Epithelial cell of esophagus (primary cell): ENCODE data around the gene PDPK1.
"Not testable (repeated sequence)": the region's sequence is repeated elsewhere in the genome, so short reads cannot be mapped to it uniquely, and the experiment has no call there.

Experiments used
- DNase-seq: peaks from one replicate; pipeline ENCODE4 v3.0.0; 2010; ENCODE audit warnings: low read depth
- H3K4me3 ChIP-seq: 2 replicates; pipeline ENCODE4 v1.5.1; 2011; ENCODE audit warnings: mild to moderate bottlenecking, low read length, control low read depth
- TF ChIP-seq, protein P1 (sequence below): IDR thresholded peaks from 2 replicates; pipeline ENCODE4 v1.5.1; 2011; ENCODE audit warnings: low read depth, mild to moderate bottlenecking, low read length, control low read depth, inconsistent platforms; ENCODE audit not compliant: insufficient read depth; ENCODE audit errors: missing control alignments

PDPK1 gene

GRCh38 chr16:2551420-2551889 lies 13.6 kb downstream of the PDPK1 start:
- peak; percentile 57 for DNase-seq
- TF ChIP-seq, protein P1, sequence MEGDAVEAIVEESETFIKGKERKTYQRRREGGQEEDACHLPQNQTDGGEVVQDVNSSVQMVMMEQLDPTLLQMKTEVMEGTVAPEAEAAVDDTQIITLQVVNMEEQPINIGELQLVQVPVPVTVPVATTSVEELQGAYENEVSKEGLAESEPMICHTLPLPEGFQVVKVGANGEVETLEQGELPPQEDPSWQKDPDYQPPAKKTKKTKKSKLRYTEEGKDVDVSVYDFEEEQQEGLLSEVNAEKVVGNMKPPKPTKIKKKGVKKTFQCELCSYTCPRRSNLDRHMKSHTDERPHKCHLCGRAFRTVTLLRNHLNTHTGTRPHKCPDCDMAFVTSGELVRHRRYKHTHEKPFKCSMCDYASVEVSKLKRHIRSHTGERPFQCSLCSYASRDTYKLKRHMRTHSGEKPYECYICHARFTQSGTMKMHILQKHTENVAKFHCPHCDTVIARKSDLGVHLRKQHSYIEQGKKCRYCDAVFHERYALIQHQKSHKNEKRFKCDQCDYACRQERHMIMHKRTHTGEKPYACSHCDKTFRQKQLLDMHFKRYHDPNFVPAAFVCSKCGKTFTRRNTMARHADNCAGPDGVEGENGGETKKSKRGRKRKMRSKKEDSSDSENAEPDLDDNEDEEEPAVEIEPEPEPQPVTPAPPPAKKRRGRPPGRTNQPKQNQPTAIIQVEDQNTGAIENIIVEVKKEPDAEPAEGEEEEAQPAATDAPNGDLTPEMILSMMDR = peak; percentile 20
- not testable (repeated sequence) for H3K4me3 ChIP-seq

DNA sequence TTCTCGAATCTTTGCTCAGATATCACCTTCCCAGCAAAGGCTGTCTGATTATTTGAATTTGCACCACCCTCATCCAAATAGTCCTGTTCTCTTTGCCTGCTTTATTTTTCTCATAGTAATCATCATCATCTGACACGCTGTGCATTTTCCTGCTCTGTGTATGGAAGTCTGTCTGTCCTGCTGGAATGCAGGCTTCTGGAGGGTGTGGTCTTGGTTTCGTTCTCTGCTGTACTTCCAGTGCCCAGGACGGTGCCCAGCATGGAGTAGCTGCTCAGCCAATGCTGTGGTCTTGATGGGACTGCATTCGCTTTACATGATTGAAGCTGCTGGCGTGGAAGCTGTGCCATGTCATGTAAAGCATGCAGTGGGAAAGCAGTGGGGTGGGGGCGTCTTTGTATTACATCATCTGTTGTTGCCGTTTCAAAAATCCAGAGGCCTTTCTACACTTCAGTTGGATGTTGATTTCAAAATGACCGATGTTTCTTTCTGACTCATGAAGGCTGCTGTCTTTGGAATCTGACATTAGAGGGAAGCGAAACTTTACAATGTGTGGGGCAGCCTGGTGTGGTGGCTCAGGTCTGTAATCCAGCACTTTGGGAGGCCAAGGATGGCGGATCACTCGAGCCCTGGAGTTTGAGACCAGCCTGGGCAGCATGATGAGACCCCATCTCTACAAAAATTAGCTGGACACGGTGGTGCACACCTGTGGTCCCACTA lies 17.0 kb downstream of the PDPK1 start:
- not testable (repeated sequence) for DNase-seq, H3K4me3 ChIP-seq

- H3K4me3 ChIP-seq, DNase-seq: not testable (repeated sequence)
Measured at GRCh38 chr16:2557150-2557549, 19.3 kb downstream of the PDPK1 start.

- DNase-seq, H3K4me3 ChIP-seq: not testable (repeated sequence)
Measured at GRCh38 chr16:2560131-2560797, 22.4 kb downstream of the PDPK1 start.

- TF ChIP-seq, protein P1 = peak; percentile 31
- H3K4me3 ChIP-seq, DNase-seq: not testable (repeated sequence)
Measured at GRCh38 chr16:2560798-2561133, 22.9 kb downstream of the PDPK1 start.

DNA sequence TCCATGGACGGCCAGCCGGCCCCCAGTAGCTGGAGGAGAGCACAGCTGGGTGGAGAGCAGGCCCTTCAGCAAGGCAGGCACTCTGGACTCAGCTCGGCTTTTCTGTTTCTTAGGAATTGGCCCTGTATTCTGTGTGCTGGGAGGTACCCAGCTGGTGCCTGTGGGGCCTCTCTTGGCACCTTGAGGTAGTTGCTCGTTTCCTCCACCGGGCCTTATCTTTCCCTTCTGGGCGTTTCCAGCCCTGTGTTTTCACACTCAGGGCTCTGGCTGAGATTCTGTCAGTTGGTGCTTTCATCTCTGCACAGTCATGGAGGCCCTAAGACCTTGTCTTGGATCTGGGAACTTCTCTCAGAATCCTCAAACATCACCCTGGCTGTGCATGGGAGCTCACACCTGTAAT lies 29.7 kb downstream of the PDPK1 start:
- DNase-seq, H3K4me3 ChIP-seq: not testable (repeated sequence)

GRCh38 chr16:2568573-2568972 lies 30.8 kb downstream of the PDPK1 start:
- not testable (repeated sequence) for DNase-seq, H3K4me3 ChIP-seq

- DNase-seq, H3K4me3 ChIP-seq: not testable (repeated sequence)
Measured at GRCh38 chr16:2572704-2573103, 34.9 kb downstream of the PDPK1 start.

DNA sequence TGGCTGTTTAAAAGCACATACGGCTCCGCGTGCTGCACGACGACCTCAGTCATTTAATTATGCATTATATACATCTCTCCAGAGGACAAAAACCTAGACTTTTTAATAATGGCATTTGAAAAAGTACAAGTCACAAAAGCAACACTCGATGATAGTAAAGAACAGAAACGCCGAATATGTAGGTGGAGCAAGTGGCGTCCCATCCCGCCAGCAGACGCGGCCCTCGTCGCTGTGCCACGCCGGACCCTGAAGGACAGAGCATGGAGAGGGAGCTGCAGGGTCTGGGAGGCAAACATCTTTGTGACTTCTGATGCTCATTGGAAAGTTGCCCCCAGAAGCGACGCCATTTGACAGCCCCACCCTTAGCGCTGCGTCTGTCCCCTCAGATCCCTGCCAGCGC lies 38.0 kb downstream of the PDPK1 start:
- H3K4me3 ChIP-seq, DNase-seq: not testable (repeated sequence)

DNA sequence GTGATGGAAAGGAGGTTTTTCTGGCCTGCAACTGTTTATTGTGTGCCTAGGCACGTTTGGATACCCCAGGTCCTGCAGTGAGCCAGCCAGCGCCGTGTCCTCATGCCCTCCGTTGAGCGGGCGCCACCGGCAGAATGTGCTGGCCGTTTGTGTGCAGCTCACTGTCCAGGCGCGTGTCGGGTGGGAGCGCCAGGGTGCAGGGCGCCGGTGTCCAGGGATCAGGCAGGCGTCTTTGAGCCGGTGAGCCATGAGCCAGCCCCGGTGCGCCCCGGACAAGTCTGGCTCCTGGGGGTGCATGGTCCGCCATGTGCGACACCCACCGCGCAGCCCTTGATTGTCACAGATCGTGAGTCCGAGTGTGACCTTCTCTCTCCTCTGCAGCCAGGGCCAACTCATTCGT lies 39.2 kb downstream of the PDPK1 start:
- not testable (repeated sequence) for DNase-seq, H3K4me3 ChIP-seq

DNA sequence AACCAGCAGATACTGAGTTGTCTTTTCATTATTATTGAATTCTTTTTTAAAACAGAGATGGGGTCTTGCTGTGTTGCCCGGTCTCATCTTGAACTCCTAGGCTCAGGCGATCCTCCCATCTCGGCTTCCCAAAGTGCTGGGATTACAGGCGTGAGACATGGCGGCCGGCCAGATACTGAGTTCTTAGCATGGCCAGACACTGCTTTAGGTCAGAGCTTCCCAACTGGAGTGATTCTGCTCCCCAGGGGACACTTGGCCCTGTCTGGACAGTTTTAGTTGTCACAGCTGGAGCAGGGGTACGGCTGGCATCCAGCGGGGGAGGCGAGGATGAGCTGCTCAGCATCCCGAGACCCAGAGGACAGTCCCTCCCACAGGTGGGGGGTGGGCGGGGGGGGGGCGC lies 41.1 kb downstream of the PDPK1 start:
- DNase-seq, H3K4me3 ChIP-seq: not testable (repeated sequence)

DNA sequence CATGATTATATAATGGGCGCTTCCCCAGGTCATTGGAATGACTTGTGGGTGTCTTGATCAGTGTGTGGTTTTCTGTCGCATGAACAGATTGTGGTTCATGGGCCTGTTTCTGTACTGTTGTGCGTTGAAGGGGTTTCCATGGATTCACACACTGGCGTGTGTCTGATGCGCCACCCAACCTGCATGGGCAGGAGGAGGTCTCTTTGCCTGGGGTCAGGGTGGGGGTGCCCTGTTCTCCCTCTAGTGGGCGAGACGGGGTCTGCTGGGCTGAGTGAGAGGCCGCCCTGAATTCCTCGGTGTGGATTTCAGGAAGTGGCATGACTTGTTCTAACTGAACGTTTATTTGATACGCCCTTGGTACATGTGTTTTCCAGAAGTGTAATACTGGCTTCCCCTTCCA lies 42.3 kb downstream of the PDPK1 start:
- not testable (repeated sequence) for H3K4me3 ChIP-seq, DNase-seq

DNA sequence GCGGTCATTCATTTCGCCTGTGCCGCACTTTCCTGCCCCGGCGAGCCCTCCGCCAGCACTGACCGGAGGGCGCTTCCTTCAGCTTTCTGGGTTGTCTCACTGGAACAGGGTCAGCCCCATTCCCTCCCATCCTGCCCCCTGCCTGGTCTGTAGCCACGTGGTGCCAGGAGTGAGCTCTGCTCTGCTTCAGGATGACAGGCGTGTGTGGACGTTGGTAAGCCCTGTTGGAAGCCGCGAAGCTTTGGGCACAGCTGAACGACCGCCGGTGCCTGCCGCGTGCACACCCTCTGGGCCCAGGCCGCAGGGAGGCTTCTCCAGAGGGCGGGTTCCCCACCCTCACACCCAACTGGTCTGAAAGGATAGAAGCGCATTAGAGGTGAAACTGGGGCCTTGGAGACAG lies 43.0 kb downstream of the PDPK1 start:
- not testable (repeated sequence) for H3K4me3 ChIP-seq, DNase-seq
